B cell (primary cell): ENCODE measurements around the gene EGFR. TPM values are rescaled to one million over a fixed set of nuclear protein-coding genes. Genes with fewer than 3 reads are reported as not detected.

Experiments
- ATAC-seq: fragments of 200-7000 bp; cut with Tn5 transposase; one replicate; pipeline ENCODE4 v1.10.0; 2021; ENCODE audit warnings: low read depth, mild to moderate bottlenecking, moderate number of reproducible peaks, moderate library complexity
- CTCF ChIA-PET: fragments of 350-600 bp; sonication (Branson Sonifier 250); formaldehyde crosslinking; loops from one replicate; lab custom pipeline; 2021; ENCODE audit warnings: antibody characterized with exemption, inconsistent platforms; lab: Charles Lee
- POLR2A ChIA-PET: fragments of 350-600 bp; sonication (Branson Sonifier 250); formaldehyde crosslinking; loops from one replicate; lab custom pipeline; 2021; ENCODE audit warnings: antibody characterized with exemption; lab: Charles Lee
- DNase-seq: peaks from one replicate; pipeline ENCODE4 v3.0.0; 2013
- H2AFZ ChIP-seq: 2 replicates; pipeline ENCODE4 v1.6.1; 2012; ENCODE audit warnings: mild to moderate bottlenecking, low read depth, low read length; ENCODE audit not compliant: insufficient read depth, poor library complexity, severe bottlenecking
- H3K27ac ChIP-seq, 2 donors: 1 replicate in 1 of 2; 2 replicates in 1 of 2; pipeline ENCODE4 v1.5.1; 2012 to 2013; ENCODE audit warnings: low read length in 2 of 2, mild to moderate bottlenecking in 2 of 2, moderate library complexity in 1 of 2
- H3K27me3 ChIP-seq, 4 experiments: fragments of 200-600 bp in 1 of 4; sonication (generic) in 1 of 4; replicated peaks in 1 of 4; 1 replicate in 2 of 4; 2 replicates in 2 of 4; pipeline versions ENCODE4 v1.6.1 to v1.7.0; 2013 to 2016; ENCODE audit warnings: low read length in 3 of 4, mild to moderate bottlenecking in 2 of 4, mixed read lengths in 1 of 4, moderate library complexity in 1 of 4; ENCODE audit not compliant: insufficient read depth in 4 of 4, control insufficient read depth in 3 of 4; ENCODE audit errors: control extremely low read depth in 1 of 4
- H3K36me3 ChIP-seq, 2 experiments: replicated peaks in 1 of 2; 1 replicate in 1 of 2; 2 replicates in 1 of 2; pipeline versions ENCODE4 v1.6.1 to v1.7.1; 2013; ENCODE audit warnings: low read length in 1 of 2; ENCODE audit not compliant: insufficient read depth in 2 of 2, control insufficient read depth in 1 of 2; ENCODE audit errors: control extremely low read depth in 1 of 2, extremely low read depth in 1 of 2
- H3K4me1 ChIP-seq, 2 donors: fragments of 200-600 bp in 1 of 2; sonication (generic) in 1 of 2; 1 replicate in 1 of 2; 2 replicates in 1 of 2; pipeline versions ENCODE4 v1.5.1 to v1.6.1; 2013 to 2017; ENCODE audit warnings: low read length in 2 of 2; ENCODE audit not compliant: control insufficient read depth in 2 of 2, insufficient read depth in 2 of 2
- H3K4me2 ChIP-seq: replicated peaks from 2 replicates; pipeline ENCODE3; 2012; ENCODE audit warnings: mild to moderate bottlenecking, low read depth, low read length; ENCODE audit not compliant: poor library complexity, severe bottlenecking
- H3K4me3 ChIP-seq, 5 experiments: fragments of 200-600 bp in 1 of 5; sonication (generic) in 1 of 5; 1 replicate in 3 of 5; 2 replicates in 2 of 5; pipeline versions ENCODE4 v1.5.1 to v1.7.0; 2011 to 2016; ENCODE audit warnings: low read length in 4 of 5, mild to moderate bottlenecking in 4 of 5, low read depth in 2 of 5, control low read depth in 1 of 5, moderate library complexity in 1 of 5; ENCODE audit not compliant: insufficient read depth in 1 of 5; ENCODE audit errors: control extremely low read depth in 1 of 5, extremely low read depth in 1 of 5
- H3K79me2 ChIP-seq: fragments of 200-600 bp; sonication (generic); one replicate; pipeline ENCODE4 v1.6.0; 2016; ENCODE audit warnings: low read length; ENCODE audit not compliant: control insufficient read depth, insufficient read depth
- H3K9ac ChIP-seq: fragments of 200-600 bp; sonication (generic); 2 replicates; pipeline ENCODE4 v1.6.1; 2017; ENCODE audit warnings: mild to moderate bottlenecking, low read length, moderate library complexity
- H3K9me3 ChIP-seq, 3 donors: one replicate each; pipeline versions ENCODE4 v1.6.1 to v1.7.1; 2013; ENCODE audit warnings: low read length in 2 of 3; ENCODE audit not compliant: control insufficient read depth in 2 of 3, insufficient read depth in 1 of 3; ENCODE audit errors: control extremely low read depth in 1 of 3
- H4K20me1 ChIP-seq: 2 replicates; pipeline ENCODE4 v1.6.0; 2012; ENCODE audit warnings: mild to moderate bottlenecking, low read length; ENCODE audit not compliant: insufficient read depth, control insufficient read depth, poor library complexity, severe bottlenecking
- H3K27ac Mint-ChIP-seq: one replicate; pipeline ENCODE4 v1.8.0; 2021; ENCODE audit warnings: mixed read lengths
- H3K27me3 Mint-ChIP-seq: one replicate; pipeline ENCODE4 v1.8.0; 2021; ENCODE audit warnings: mixed read lengths
- H3K4me1 Mint-ChIP-seq: one replicate; pipeline ENCODE4 v1.8.0; 2021; ENCODE audit warnings: mixed read lengths
- H3K4me3 Mint-ChIP-seq: one replicate; pipeline ENCODE4 v1.8.0; 2021; ENCODE audit warnings: mixed read lengths
- H3K9me3 Mint-ChIP-seq: one replicate; pipeline ENCODE4 v1.8.0; 2022; ENCODE audit warnings: mixed read lengths; ENCODE audit not compliant: insufficient read depth
- EZH2 ChIP-seq: IDR thresholded peaks from 2 replicates; pipeline ENCODE4 v1.6.1; 2012; ENCODE audit warnings: borderline replicate concordance, low read depth, mild to moderate bottlenecking, moderate library complexity, low read length; ENCODE audit not compliant: insufficient read depth, poor library complexity, severe bottlenecking
- WGBS: methylation state at CpG from one replicate; pipeline ENCODE4 v1.1.5; 2013; ENCODE audit warnings: missing lambda C conversion rate; ENCODE audit not compliant: insufficient coverage; 5-methylcytosine and 5-hydroxymethylcytosine counted together
- intact Hi-C: fragments of 100-400 bp; cut with micrococcal nuclease; formaldehyde crosslinking; loops from one replicate; pipeline ENCODE4 v1.10.0; 2022
- polyA plus RNA-seq: library from polyadenylated mRNA; depleted of rRNA; stranded (reverse); fragments of >200 nt; gene quantifications from 2 replicates; pipeline ENCODE4 v1.2.3, GENCODE V29; 2012
- total RNA-seq, 2 donors: library from RNA; stranded (reverse); fragments of 120-200 nt in 1 of 2; gene quantifications; 1 replicate in 1 of 2; 2 replicates in 1 of 2; pipeline versions ENCODE4 v1.2.3 to v1.2.4, GENCODE V29; 2013 to 2022
- TF ChIP-seq, protein P1 (sequence below): fragments of 200-600 bp; IDR thresholded peaks from one replicate; pipeline ENCODE4 v1.8.0; 2022; ENCODE audit warnings: antibody characterized with exemption, mild to moderate bottlenecking

EGFR gene
- total and polyA plus RNA-seq, 2 donors (not counting 1 experiment from before 2014, with no cell fraction given), result not detected

DNA sequence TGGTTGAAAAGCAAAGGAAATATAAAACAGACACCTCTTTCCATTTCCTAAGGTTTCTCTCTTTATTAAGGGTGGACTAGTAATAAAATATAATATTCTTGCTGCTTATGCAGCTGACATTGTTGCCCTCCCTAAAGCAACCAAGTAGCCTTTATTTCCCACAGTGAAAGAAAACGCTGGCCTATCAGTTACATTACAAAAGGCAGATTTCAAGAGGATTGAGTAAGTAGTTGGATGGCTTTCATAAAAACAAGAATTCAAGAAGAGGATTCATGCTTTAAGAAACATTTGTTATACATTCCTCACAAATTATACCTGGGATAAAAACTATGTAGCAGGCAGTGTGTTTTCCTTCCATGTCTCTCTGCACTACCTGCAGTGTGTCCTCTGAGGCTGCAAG lies 191.9 kb downstream of the EGFR start:
- no peak overlapping the region for H3K9ac ChIP-seq
- no peaks in the 10 kb centered on the region for H3K9me3 ChIP-seq
- DNase-seq (no peak), ATAC-seq (no peak)
- H3K79me2 ChIP-seq, result no peaks in the 10 kb centered on the region
- CTCF ChIA-PET, result no interaction called here
- POLR2A ChIA-PET, result no interaction called here
- H2AFZ ChIP-seq, result no peak overlapping the region
- H3K4me1 Mint-ChIP-seq, result no peaks in the 10 kb centered on the region
- no peak overlapping the region for H3K4me2 ChIP-seq
- WGBS, result no CpG with 5 or more reads among the region's 1 CpG
- peaks cover 5% of the 10 kb centered on the region for H3K27me3 Mint-ChIP-seq
- no peak overlapping the region for H3K4me3 Mint-ChIP-seq
- H3K27ac Mint-ChIP-seq, result no peak overlapping the region
- TF ChIP-seq, protein P1, sequence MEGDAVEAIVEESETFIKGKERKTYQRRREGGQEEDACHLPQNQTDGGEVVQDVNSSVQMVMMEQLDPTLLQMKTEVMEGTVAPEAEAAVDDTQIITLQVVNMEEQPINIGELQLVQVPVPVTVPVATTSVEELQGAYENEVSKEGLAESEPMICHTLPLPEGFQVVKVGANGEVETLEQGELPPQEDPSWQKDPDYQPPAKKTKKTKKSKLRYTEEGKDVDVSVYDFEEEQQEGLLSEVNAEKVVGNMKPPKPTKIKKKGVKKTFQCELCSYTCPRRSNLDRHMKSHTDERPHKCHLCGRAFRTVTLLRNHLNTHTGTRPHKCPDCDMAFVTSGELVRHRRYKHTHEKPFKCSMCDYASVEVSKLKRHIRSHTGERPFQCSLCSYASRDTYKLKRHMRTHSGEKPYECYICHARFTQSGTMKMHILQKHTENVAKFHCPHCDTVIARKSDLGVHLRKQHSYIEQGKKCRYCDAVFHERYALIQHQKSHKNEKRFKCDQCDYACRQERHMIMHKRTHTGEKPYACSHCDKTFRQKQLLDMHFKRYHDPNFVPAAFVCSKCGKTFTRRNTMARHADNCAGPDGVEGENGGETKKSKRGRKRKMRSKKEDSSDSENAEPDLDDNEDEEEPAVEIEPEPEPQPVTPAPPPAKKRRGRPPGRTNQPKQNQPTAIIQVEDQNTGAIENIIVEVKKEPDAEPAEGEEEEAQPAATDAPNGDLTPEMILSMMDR, result no peak
- TF ChIP-seq EZH2, result no peak
- peaks cover 0 to 5% (median 0%) of the 10 kb centered on the region in 4 experiments for H3K27me3 ChIP-seq
- no peaks in the 10 kb centered on the region for H4K20me1 ChIP-seq
- no peak overlapping the region for H3K27ac ChIP-seq
- no peak overlapping the region for H3K4me3 ChIP-seq
- H3K4me1 ChIP-seq, result no peaks in the 10 kb centered on the region
- H3K9me3 Mint-ChIP-seq, result no peaks in the 10 kb centered on the region
- no peaks in the 10 kb centered on the region for H3K36me3 ChIP-seq
- intact Hi-C loops, result no loop called here

DNA sequence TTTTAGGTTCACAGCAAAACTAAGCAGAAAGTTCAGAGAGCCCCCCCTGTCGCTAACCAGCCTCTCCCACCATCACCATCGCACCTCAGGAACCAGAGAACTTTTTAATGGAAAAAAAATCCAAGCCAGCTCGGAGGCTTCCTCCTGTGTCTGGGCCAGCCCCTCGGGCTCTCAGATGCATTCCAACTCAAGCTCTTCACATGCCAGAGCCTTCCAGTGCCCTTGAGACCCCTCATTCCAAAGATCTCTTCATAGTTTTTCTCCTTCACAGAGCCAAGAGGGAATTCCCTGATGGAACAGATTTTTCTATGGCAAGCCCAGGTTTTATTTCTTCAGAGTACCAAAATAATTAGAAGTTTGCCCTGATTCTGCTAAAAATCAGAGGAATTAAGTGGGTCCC lies 192.9 kb downstream of the EGFR start:
- no peaks in the 10 kb centered on the region for H3K4me1 Mint-ChIP-seq
- WGBS, result 70% methylated on average over 2 of the region's 4 CpGs
- H3K27me3 Mint-ChIP-seq, result peaks cover 5% of the 10 kb centered on the region
- Histone ChIP-seq H3K79me2 (no peaks in the 10 kb centered on the region), H3K4me2 (no peak overlapping the region), H3K4me3 (no peak overlapping the region), H3K27me3 (peaks cover 0 to 5% (median 0%) of the 10 kb centered on the region in 4 experiments), H2AFZ (no peak overlapping the region), H3K36me3 (no peaks in the 10 kb centered on the region), H3K27ac (no peak overlapping the region), H4K20me1 (no peaks in the 10 kb centered on the region), H3K4me1 (no peaks in the 10 kb centered on the region), H3K9me3 (no peaks in the 10 kb centered on the region), H3K9ac (no peak overlapping the region)
- H3K27ac Mint-ChIP-seq, result no peak overlapping the region
- TF ChIP-seq, protein P1, result no peak
- no peak for TF ChIP-seq EZH2
- ATAC-seq (no peak), DNase-seq (no peak)
- no peaks in the 10 kb centered on the region for H3K9me3 Mint-ChIP-seq
- CTCF ChIA-PET, result no interaction called here
- H3K4me3 Mint-ChIP-seq, result no peak overlapping the region
- POLR2A ChIA-PET, result no interaction called here
- intact Hi-C loops, result no loop called here
